Lung (tissue), 12 donors: ENCODE measurements around the gene CNTN5. TPM values are rescaled to one million over a fixed set of nuclear protein-coding genes. Genes with fewer than 3 reads are reported as not detected.

Experiments
- ATAC-seq: fragments of 200-7000 bp; cut with Tn5 transposase; one replicate; pipeline ENCODE4 v1.9.1; 2020; ENCODE audit warnings: moderate number of reproducible peaks; ENCODE audit not compliant: insufficient read depth, low FRiP score
- DNase-seq, 3 donors: peaks; one replicate each; pipeline ENCODE4 v3.0.0-alpha.2; 2013 to 2017
- H3K27ac ChIP-seq, 2 donors: one replicate each; pipeline ENCODE4 v1.5.1; 2013; ENCODE audit warnings: mild to moderate bottlenecking in 2 of 2, moderate library complexity in 2 of 2, control low read depth in 1 of 2, inconsistent platforms in 1 of 2, low read depth in 1 of 2, low read length in 1 of 2
- H3K27me3 ChIP-seq, 3 donors: one replicate each; pipeline ENCODE4 v1.5.1; 2013; ENCODE audit warnings: low read length in 2 of 3; ENCODE audit not compliant: control insufficient read depth in 3 of 3, insufficient read depth in 3 of 3
- H3K36me3 ChIP-seq, 4 donors: one replicate each; pipeline ENCODE4 v1.5.1; 2013; ENCODE audit warnings: low read length in 4 of 4, mild to moderate bottlenecking in 1 of 4, moderate library complexity in 1 of 4; ENCODE audit not compliant: control insufficient read depth in 4 of 4, insufficient read depth in 4 of 4
- H3K4me1 ChIP-seq, 5 donors: one replicate each; pipeline ENCODE4 v1.5.1; 2013; ENCODE audit warnings: low read length in 5 of 5, mild to moderate bottlenecking in 2 of 5, moderate library complexity in 1 of 5; ENCODE audit not compliant: control insufficient read depth in 5 of 5, insufficient read depth in 5 of 5
- H3K4me3 ChIP-seq: one replicate; pipeline ENCODE4 v1.5.1; 2013; ENCODE audit warnings: mild to moderate bottlenecking, control low read depth, moderate library complexity
- H3K9ac ChIP-seq, 2 donors: one replicate each; pipeline ENCODE4 v1.5.1; 2013; ENCODE audit warnings: low read length in 2 of 2, control low read depth in 1 of 2; ENCODE audit not compliant: insufficient read depth in 1 of 2
- H3K9me3 ChIP-seq, 4 donors: one replicate each; pipeline ENCODE4 v1.5.1; 2013; ENCODE audit warnings: low read length in 3 of 4, mild to moderate bottlenecking in 1 of 4, moderate library complexity in 1 of 4; ENCODE audit not compliant: control insufficient read depth in 4 of 4, insufficient read depth in 3 of 4
- WGBS, 2 donors: extraction: QIAGEN DNeasy Blood & Tissue Kit; methylation state at CpG; one replicate each; pipeline ENCODE4 v1.1.7; 2013; 5-methylcytosine and 5-hydroxymethylcytosine counted together
- polyA plus RNA-seq, 2 donors: library from polyadenylated mRNA; stranded (reverse); fragments of 200-250 nt; gene quantifications; one replicate each; pipeline ENCODE4 v1.2.1, GENCODE V29; 2013
- total RNA-seq, 2 donors: library from RNA; depleted of rRNA in 1 of 2; stranded (reverse); fragments of >200 nt in 1 of 2; gene quantifications; one replicate each; pipeline ENCODE4 v1.2.1, GENCODE V29; 2014 to 2021
- TF ChIP-seq, protein P1 (sequence below): IDR thresholded peaks from 2 replicates; pipeline ENCODE4 v1.5.1; 2012; ENCODE audit warnings: mild to moderate bottlenecking; ENCODE audit errors: control extremely low read depth, extremely low read depth
- donor health status: control.
- donor health status: control.
- donor health status: Bipolar disorder and iron deficiency.
- donor health status: healthy.
- donor health status: DM: yes; HTN: yes; CAD: no.

The CNTN5 gene
- total and polyA plus RNA-seq, 4 donors: 0.10 to 0.80 (median 0.44) TPM

DNA sequence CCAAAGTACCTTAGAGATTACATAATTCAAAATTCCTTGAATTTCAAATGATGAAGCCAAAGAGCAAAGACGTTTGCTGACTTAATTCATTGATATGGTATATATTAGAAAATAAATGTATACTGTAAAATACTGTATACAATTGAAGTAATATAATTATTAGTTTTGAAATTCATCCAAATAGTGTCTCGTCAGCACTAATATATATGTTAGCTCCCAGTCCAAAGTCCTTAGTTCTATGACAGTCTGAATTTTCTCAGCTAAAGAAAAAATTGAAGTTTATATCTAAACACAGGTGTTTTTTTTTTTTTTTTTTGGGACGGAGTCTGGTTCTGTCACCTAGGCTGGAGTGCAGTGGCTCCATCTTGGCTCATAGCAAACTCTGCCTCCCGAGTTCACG, 431.3 kb downstream of the CNTN5 start:
- Histone ChIP-seq H3K27me3 (no peaks in the 10 kb centered on the region), H3K4me3 (no peak overlapping the region), H3K36me3 (no peaks in the 10 kb centered on the region), H3K27ac (no peak overlapping the region), H3K4me1 (no peaks in the 10 kb centered on the region), H3K9me3 (no peaks in the 10 kb centered on the region), H3K9ac (no peak overlapping the region)
- TF ChIP-seq, protein P1, sequence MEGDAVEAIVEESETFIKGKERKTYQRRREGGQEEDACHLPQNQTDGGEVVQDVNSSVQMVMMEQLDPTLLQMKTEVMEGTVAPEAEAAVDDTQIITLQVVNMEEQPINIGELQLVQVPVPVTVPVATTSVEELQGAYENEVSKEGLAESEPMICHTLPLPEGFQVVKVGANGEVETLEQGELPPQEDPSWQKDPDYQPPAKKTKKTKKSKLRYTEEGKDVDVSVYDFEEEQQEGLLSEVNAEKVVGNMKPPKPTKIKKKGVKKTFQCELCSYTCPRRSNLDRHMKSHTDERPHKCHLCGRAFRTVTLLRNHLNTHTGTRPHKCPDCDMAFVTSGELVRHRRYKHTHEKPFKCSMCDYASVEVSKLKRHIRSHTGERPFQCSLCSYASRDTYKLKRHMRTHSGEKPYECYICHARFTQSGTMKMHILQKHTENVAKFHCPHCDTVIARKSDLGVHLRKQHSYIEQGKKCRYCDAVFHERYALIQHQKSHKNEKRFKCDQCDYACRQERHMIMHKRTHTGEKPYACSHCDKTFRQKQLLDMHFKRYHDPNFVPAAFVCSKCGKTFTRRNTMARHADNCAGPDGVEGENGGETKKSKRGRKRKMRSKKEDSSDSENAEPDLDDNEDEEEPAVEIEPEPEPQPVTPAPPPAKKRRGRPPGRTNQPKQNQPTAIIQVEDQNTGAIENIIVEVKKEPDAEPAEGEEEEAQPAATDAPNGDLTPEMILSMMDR: no peak
- DNase-seq (no peak), ATAC-seq (no peak)
- 83 to 88% methylated on average over 5 of the region's 5 CpGs for WGBS, 2 donors

- ATAC-seq (no peak), DNase-seq (no peak)
- 95 to 100% methylated on average over 1 of the region's 1 CpG for WGBS, 2 donors
- no peaks in the 10 kb centered on the region for H3K36me3 ChIP-seq
- H3K27me3 ChIP-seq: no peaks in the 10 kb centered on the region
- no peaks in the 10 kb centered on the region for H3K4me1 ChIP-seq
- no peak overlapping the region for H3K9ac ChIP-seq
- H3K4me3 ChIP-seq: no peak overlapping the region
- H3K9me3 ChIP-seq: no peaks in the 10 kb centered on the region
- TF ChIP-seq, protein P1: no peak
- no peak overlapping the region for H3K27ac ChIP-seq
Observed at GRCh38 chr11:99461913-99462312, 441.2 kb downstream of the CNTN5 start.

GRCh38 chr11:99464985-99465384, 444.2 kb downstream of the CNTN5 start:
- no peaks in the 10 kb centered on the region for H3K9me3 ChIP-seq
- H3K36me3 ChIP-seq: no peaks in the 10 kb centered on the region
- no peaks in the 10 kb centered on the region for H3K27me3 ChIP-seq
- H3K9ac ChIP-seq: no peak overlapping the region
- no peaks in the 10 kb centered on the region for H3K4me1 ChIP-seq
- ATAC-seq (no peak), DNase-seq (no peak)
- H3K4me3 ChIP-seq: no peak overlapping the region
- TF ChIP-seq, protein P1: no peak
- no peak overlapping the region for H3K27ac ChIP-seq
- 60 to 82% methylated on average over 2 of the region's 2 CpGs for WGBS, 2 donors

- no peaks in the 10 kb centered on the region for H3K4me1 ChIP-seq
- H3K4me3 ChIP-seq: no peak overlapping the region
- H3K9me3 ChIP-seq: no peaks in the 10 kb centered on the region
- no peak overlapping the region for H3K9ac ChIP-seq
- TF ChIP-seq, protein P1: no peak
- H3K36me3 ChIP-seq: no peaks in the 10 kb centered on the region
- ATAC-seq: no peak
- 64 to 72% methylated on average over 1 of the region's 1 CpG for WGBS, 2 donors
- no peak overlapping the region for H3K27ac ChIP-seq
- no peaks in the 10 kb centered on the region for H3K27me3 ChIP-seq
- DNase-seq: no peak
Observed at GRCh38 chr11:99489581-99489980, 468.8 kb downstream of the CNTN5 start.
